Astrocyte of the spinal cord (primary cell): ENCODE data around the gene FAM124A.

ENCODE experiments used
- DNase-seq: peaks from one replicate; pipeline ENCODE4 v3.0.0; 2011; ENCODE audit warnings: low read depth, low spot score
- H3K4me3 ChIP-seq: 2 replicates; pipeline ENCODE4 v1.5.1; 2011; ENCODE audit warnings: low read depth, mild to moderate bottlenecking, low read length, moderate library complexity
- CTCF ChIP-seq: IDR thresholded peaks from 2 replicates; pipeline ENCODE4 v1.5.1; 2012; ENCODE audit warnings: low read depth, mild to moderate bottlenecking, low read length, inconsistent platforms
- in situ Hi-C: cut with HindIII; loops from 2 replicates; pipeline ENCODE4 v1.10.0; 2017; ENCODE audit warnings: low sequenced_read_pairs

Gene FAM124A

DNA sequence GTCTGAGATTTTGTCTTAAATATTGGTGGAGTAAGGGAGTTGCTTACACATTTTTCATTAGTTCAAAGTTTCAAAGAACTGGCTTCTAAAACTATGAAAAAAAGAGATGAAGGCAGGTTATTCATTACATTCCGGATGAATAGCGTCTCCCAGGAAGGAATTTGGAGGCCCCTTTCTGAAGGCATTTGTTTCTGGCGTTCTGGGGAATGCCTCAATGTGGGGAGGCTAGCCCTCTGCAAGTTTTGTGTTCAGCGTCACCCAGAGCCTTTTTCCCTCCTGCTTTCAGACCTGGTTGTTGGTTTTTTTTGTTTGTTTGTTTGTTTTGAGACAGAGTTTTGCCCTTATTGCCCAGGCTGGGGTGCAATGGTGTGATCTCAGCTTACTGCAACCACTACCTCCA, 21.0 kb downstream of the FAM124A start:
- in situ Hi-C loops = no loop called here
- no peak overlapping the region for H3K4me3 ChIP-seq
- TF ChIP-seq CTCF = no peak
- DNase-seq = no peak

DNA sequence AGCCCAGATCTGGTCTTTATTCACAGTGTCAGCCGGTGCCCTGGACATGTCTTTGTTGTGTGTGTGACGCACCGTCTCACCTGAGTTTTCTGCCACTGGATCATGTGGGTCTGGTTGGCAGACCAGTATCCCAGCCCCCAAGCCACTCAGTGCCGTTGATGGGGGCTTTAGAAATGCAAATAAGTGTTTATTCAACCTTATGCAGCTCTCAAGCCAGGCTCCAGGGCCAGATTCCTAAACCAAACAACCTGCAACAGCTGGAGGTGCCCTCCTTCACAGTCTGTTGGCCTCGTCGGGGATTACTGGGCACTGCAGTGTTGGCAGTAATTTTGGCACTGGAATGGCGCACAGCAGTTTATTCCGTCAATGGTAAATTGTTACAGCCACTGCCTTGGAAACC, 21.6 kb downstream of the FAM124A start:
- no peak for TF ChIP-seq CTCF
- H3K4me3 ChIP-seq = no peak overlapping the region
- no peak for DNase-seq
- in situ Hi-C loops = no loop called here

GRCh38 chr13:51244637-51245405, 22.6 kb downstream of the FAM124A start:
- DNase-seq = no peak
- H3K4me3 ChIP-seq = no peak overlapping the region
- in situ Hi-C loops = no loop called here
- no peak for TF ChIP-seq CTCF

GRCh38 chr13:51245583-51245982, 23.4 kb downstream of the FAM124A start:
- in situ Hi-C loops = no loop called here
- no peak overlapping the region for H3K4me3 ChIP-seq
- DNase-seq = no peak
- TF ChIP-seq CTCF = no peak

GRCh38 chr13:51246025-51246417, 23.8 kb downstream of the FAM124A start:
- no peak overlapping the region for H3K4me3 ChIP-seq
- in situ Hi-C loops = no loop called here
- DNase-seq = no peak
- no peak for TF ChIP-seq CTCF

DNA sequence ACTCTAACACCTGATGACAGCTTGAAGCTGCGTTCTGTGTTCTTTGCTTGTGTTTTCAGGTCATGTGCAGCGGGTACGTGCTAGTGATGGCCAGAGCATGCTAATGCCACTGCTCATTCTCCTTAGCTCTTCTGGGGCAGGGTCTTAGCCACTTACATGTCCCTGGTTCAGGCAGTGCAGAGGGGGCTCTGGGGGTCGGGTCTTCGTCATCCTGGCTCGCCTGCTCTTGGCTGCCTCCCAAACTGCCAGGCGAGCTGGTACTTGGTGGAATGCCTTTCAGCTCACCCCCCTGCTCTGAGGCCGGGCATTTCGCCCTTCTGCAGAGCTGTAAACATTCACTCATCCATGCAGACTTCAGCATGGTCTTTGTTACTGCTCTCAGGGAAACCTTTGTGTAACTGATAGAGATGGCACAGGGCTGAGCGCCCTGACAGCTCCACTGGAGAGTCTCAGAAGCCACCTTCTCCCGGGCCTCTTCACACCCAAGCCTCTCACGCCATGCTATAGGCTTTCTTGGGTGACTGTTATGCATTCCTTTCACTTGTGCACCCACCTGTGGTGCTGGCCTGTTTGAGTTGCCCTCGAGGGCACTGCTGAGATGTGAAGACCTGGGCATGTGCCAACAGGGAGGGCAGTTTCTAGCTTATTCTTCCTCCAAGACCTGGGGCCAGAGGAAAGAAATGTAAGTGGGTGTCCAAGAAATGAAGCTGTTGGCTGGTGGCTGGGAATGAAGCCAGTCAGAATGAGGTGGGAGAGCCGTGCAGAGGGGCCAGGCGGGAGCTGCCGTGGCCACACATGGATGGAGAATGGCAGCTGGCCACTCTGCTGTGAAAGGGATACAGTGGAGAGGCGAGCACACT, 24.4 kb downstream of the FAM124A start:
- H3K4me3 ChIP-seq = no peak overlapping the region
- in situ Hi-C loops = no loop called here
- TF ChIP-seq CTCF = no peak
- DNase-seq = no peak
